ENCODE data around the gene ACSF3. TPM values are rescaled to one million over a fixed set of nuclear protein-coding genes. Genes with fewer than 3 reads are reported as not detected.
"Not testable (repeated sequence)": the region's sequence is repeated elsewhere in the genome, so short reads cannot be mapped to it uniquely, and the experiment has no call there.

ACSF3 gene
- total and polyA plus RNA-seq, 3 donors from 2014 or later: 30.3 to 70.1 (median 61.0) TPM

GRCh38 chr16:89164436-89164835 is 70.8 kb downstream of the ACSF3 start:
- intact Hi-C loops (cut with DNase I; ENCODE audit: low total_unique reads): loop anchor here (10.0 kb wide), 1 partner anchor 430 kb away; no protein-coding TSS in a partner anchor
- TF ChIP-seq POLR2A (IDR thresholded peaks at IDR 0.05) (no peak), CTCF (IDR thresholded peaks at IDR 0.05) (no peak)
- WGBS, 2 donors: 48 to 63% methylated on average over 13 to 15 of the region's 15 CpGs
- H3K36me3 ChIP-seq (ENCODE audit: low read depth, missing control alignments): no peaks in the 10 kb centered on the region
- H3K9me3 ChIP-seq: no peaks in the 10 kb centered on the region
- H3K4me3 ChIP-seq: no peak overlapping the region
- no peak for DNase-seq
- H3K27ac ChIP-seq: no peak overlapping the region
- H3K4me1 ChIP-seq: peaks cover 3% of the 10 kb centered on the region
- H3K27me3 ChIP-seq: no peaks in the 10 kb centered on the region

GRCh38 chr16:89164847-89165680 is 71.4 kb downstream of the ACSF3 start:
- TF ChIP-seq POLR2A (IDR thresholded peaks at IDR 0.05) (no peak), CTCF (IDR thresholded peaks at IDR 0.05) (no peak)
- Histone ChIP-seq H3K27ac (no peak overlapping the region), H3K4me1 (peaks cover 3% of the 10 kb centered on the region), H3K36me3 (ENCODE audit: low read depth, missing control alignments) (no peaks in the 10 kb centered on the region), H3K9me3 (no peaks in the 10 kb centered on the region), H3K27me3 (no peaks in the 10 kb centered on the region), H3K4me3 (no peak overlapping the region)
- intact Hi-C loops (cut with DNase I; ENCODE audit: low total_unique reads): loop anchor here (10.0 kb wide), 1 partner anchor 430 kb away; no protein-coding TSS in a partner anchor
- WGBS, 2 donors: 68 to 74% methylated on average over 3 to 20 of the region's 20 CpGs
- no peak for DNase-seq

- H3K9me3 ChIP-seq; H3K27ac ChIP-seq; DNase-seq; H3K4me1 ChIP-seq; H3K36me3 ChIP-seq (ENCODE audit: low read depth, missing control alignments); H3K27me3 ChIP-seq; H3K4me3 ChIP-seq: not testable (repeated sequence)
- WGBS, 2 donors: 43 to 64% methylated on average over 6 to 10 of the region's 10 CpGs
- intact Hi-C loops (cut with DNase I; ENCODE audit: low total_unique reads): loop anchor here (10.0 kb wide), 1 partner anchor 431 kb away; no protein-coding TSS in a partner anchor
Observed at GRCh38 chr16:89165681-89165979, 72.0 kb downstream of the ACSF3 start.

DNA sequence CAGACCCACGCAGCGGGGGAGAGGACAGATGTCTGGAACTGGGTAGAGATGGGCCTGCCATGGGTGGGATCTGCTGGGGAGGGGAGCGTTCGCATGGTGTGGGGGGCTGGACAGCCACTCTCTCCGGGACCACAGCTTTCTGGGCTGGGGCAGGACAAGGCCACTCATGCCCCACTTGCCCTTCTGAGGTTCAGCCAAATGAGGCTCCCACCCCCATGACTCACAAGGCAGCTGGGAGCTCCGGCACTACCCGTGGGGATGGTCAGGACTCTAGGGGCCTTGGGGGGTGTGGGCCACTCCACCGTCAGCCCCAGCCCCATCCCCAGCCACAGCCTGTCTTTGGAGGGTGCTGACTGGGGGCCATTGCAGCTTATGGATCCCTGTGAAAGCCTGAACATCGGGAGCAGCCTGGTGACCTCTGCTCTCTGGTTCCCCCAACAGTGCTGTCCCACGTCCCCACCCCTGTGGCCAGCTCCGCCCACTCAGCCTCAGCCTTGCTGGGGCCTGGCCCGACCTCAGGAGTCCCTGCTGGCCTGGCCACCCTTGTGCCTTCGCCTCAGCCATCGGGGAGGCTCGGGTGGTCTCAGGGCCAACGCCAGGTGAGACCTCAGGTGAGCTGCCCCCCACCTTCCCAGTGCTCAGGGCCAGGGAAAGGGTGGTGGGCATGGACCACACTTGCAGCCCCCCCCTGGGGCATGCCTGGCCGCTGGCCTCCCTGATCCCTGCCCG is 73.2 kb downstream of the ACSF3 start:
- no peak for TF ChIP-seq POLR2A (IDR thresholded peaks at IDR 0.05)
- no peak for TF ChIP-seq CTCF (IDR thresholded peaks at IDR 0.05)
- WGBS, 2 donors: 70 to 86% methylated on average over 4 to 18 of the region's 18 CpGs
- H3K27me3 ChIP-seq: no peaks in the 10 kb centered on the region

DNA sequence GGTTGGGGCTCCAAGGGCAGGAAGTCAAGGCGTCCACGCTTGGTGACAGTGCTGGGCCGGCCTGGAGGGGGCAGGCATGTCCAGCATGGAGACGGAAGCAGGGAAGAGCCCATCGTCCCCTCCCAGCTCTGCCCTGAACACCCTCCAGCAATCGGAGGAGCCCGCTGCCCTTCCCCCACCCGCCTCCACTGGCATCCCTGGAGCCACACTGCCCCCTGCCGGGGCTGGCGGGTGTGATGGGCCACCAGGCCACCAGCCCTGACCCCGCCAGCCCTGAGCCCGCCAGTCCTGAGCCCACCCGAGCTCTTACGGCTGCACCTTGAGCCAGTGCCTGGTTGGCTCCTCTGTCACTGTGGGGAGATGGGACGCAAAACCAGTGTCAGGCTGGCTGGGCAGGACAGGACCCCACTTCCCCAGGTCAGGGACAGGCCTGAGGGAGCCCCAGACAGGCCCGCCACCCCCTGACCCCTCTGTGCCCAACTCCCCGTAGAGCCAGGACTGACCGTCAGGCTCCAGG is 73.8 kb downstream of the ACSF3 start:
- WGBS, 2 donors: 24 to 42% methylated on average over 4 to 18 of the region's 18 CpGs
- no peak overlapping the region for H3K27ac ChIP-seq
- H3K4me1 ChIP-seq: peaks cover 8% of the 10 kb centered on the region
- DNase-seq: peak; percentile 85
- intact Hi-C loops (cut with DNase I; ENCODE audit: low total_unique reads): loop anchor here (10.0 kb wide), 1 partner anchor 433 kb away; no protein-coding TSS in a partner anchor
- H3K9me3 ChIP-seq: no peaks in the 10 kb centered on the region
- no peak overlapping the region for H3K4me3 ChIP-seq
- no peaks in the 10 kb centered on the region for H3K27me3 ChIP-seq
- TF ChIP-seq CTCF (IDR thresholded peaks at IDR 0.05) (peak; percentile 76 to 87 (median 81)), POLR2A (IDR thresholded peaks at IDR 0.05) (no peak)
- no peaks in the 10 kb centered on the region for H3K36me3 ChIP-seq (ENCODE audit: low read depth, missing control alignments)

More for the DNA sequence above, 73.2 kb downstream of the ACSF3 start:
- intact Hi-C loops (cut with DNase I; ENCODE audit: low total_unique reads): loop anchor here (10.0 kb wide), 1 partner anchor 432 kb away; no protein-coding TSS in a partner anchor
- Histone ChIP-seq H3K4me1 (peaks cover 8% of the 10 kb centered on the region), H3K27ac (no peak overlapping the region), H3K4me3 (no peak overlapping the region), H3K9me3 (no peaks in the 10 kb centered on the region), H3K36me3 (ENCODE audit: low read depth, missing control alignments) (no peaks in the 10 kb centered on the region)
- DNase-seq: no peak

Data from testis (tissue), 3 donors.